ENCODE data around the gene MYRF.

DNA sequence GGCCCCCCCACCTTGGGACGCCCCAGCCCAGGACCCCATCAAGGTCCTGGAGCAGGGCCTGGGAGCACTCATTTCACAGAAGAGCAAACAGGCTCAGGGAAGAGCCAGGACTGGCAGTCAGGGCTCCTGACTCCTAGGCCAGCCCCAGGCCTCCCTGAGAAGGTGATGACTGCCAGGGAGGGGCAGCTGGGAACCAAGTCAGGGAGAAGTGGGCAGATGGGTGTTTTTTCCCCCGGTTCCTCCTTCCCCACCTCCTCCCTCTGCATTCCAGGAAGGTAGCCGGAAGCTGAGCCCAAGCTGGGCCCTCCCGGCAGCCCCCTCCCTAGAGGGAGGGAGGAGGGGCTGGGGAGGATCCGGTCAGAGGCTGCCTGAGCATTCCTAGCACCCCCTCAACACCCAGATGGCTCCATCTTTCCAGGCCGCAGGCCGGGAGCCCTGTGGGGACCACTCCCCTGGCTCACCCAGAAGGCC lies 19.6 kb downstream of the MYRF start:
- TF ChIP-seq, protein P1, sequence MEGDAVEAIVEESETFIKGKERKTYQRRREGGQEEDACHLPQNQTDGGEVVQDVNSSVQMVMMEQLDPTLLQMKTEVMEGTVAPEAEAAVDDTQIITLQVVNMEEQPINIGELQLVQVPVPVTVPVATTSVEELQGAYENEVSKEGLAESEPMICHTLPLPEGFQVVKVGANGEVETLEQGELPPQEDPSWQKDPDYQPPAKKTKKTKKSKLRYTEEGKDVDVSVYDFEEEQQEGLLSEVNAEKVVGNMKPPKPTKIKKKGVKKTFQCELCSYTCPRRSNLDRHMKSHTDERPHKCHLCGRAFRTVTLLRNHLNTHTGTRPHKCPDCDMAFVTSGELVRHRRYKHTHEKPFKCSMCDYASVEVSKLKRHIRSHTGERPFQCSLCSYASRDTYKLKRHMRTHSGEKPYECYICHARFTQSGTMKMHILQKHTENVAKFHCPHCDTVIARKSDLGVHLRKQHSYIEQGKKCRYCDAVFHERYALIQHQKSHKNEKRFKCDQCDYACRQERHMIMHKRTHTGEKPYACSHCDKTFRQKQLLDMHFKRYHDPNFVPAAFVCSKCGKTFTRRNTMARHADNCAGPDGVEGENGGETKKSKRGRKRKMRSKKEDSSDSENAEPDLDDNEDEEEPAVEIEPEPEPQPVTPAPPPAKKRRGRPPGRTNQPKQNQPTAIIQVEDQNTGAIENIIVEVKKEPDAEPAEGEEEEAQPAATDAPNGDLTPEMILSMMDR (conservative IDR thresholded peaks at IDR 0.05), result no peak
- no peak for TF ChIP-seq EZH2 (IDR thresholded peaks at IDR 0.05; ENCODE audit: low read depth)

Data from PC-9 (cell line).